Activated CD8-positive, alpha-beta T cell treated with anti-CD3 and anti-CD28 coated beads, Interleukin-2, amount 10 ng/mL, durations not matched to agents 7 days and 5 days (primary cell): ENCODE data around the gene IER5L. TPM values are rescaled to one million over a fixed set of nuclear protein-coding genes. Genes with fewer than 3 reads are reported as not detected.

ENCODE experiments used
- ATAC-seq: fragments of 150-1000 bp; cut with Tn5 transposase; one replicate; pipeline ENCODE4 v1.10.0; 2021; ENCODE audit warnings: moderate library complexity
- CTCF ChIA-PET: fragments of 350-600 bp; sonication (Branson Sonifier 250); formaldehyde crosslinking; loops from one replicate; lab custom pipeline; 2021; ENCODE audit warnings: antibody characterized with exemption; lab: Charles Lee
- POLR2A ChIA-PET: fragments of 350-600 bp; sonication (Branson Sonifier 250); formaldehyde crosslinking; loops from one replicate; lab custom pipeline; 2021; ENCODE audit warnings: antibody characterized with exemption; lab: Charles Lee
- DNase-seq: peaks from one replicate; pipeline ENCODE4 v3.0.0-alpha.2; 2020
- H3K27ac Mint-ChIP-seq: one replicate; pipeline ENCODE4 v1.8.0; 2021; ENCODE audit warnings: mild to moderate bottlenecking, mixed read lengths
- H3K27me3 Mint-ChIP-seq: one replicate; pipeline ENCODE4 v1.8.0; 2021; ENCODE audit warnings: low read depth, mixed read lengths
- H3K36me3 Mint-ChIP-seq: one replicate; pipeline ENCODE4 v1.8.0; 2021; ENCODE audit warnings: low read depth, mixed read lengths
- H3K4me1 Mint-ChIP-seq: one replicate; pipeline ENCODE4 v1.8.0; 2021; ENCODE audit warnings: low read depth, mixed read lengths
- H3K4me3 Mint-ChIP-seq: one replicate; pipeline ENCODE4 v1.8.0; 2021; ENCODE audit warnings: mild to moderate bottlenecking, mixed read lengths
- H3K9me3 Mint-ChIP-seq: one replicate; pipeline ENCODE4 v1.8.0; 2022; ENCODE audit warnings: mixed read lengths; ENCODE audit not compliant: insufficient read depth
- total RNA-seq, 2 experiments: library from RNA; stranded (reverse); gene quantifications; one replicate each; pipeline ENCODE4 v1.2.3, GENCODE V29; 2021

Gene IER5L
- total RNA-seq, 2 experiments from 2014 or later, result 6.0 to 6.1 TPM

DNA sequence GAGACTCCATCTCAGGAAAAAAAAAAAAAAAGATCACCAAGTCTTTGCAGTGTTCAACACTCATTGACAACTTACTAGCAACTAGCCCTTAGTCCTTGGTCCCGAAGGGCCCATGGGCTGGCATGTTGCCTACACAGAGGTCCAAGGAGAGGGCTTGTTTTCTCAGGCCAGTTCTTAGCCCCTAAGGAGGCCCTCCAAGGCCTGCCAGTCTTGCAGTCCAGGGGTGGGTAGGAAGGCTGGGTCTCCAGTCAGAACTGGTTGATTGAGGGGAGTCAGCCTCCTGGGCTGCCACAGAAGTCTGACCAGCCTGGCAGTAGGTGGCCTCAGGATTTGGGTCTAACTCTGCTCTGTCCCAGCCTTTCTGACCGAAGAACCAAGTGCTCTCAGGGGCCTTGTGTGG, 32.7 kb downstream of the IER5L start:
- H3K27ac Mint-ChIP-seq, result no peak overlapping the region
- no peak for DNase-seq
- ATAC-seq, result no peak
- H3K9me3 Mint-ChIP-seq, result no peaks in the 10 kb centered on the region
- H3K4me3 Mint-ChIP-seq, result no peak overlapping the region
- no peaks in the 10 kb centered on the region for H3K27me3 Mint-ChIP-seq
- ChIA-PET CTCF (no interaction called here), POLR2A (no interaction called here)
- peaks cover 20% of the 10 kb centered on the region for H3K36me3 Mint-ChIP-seq
- peaks cover 43% of the 10 kb centered on the region for H3K4me1 Mint-ChIP-seq

DNA sequence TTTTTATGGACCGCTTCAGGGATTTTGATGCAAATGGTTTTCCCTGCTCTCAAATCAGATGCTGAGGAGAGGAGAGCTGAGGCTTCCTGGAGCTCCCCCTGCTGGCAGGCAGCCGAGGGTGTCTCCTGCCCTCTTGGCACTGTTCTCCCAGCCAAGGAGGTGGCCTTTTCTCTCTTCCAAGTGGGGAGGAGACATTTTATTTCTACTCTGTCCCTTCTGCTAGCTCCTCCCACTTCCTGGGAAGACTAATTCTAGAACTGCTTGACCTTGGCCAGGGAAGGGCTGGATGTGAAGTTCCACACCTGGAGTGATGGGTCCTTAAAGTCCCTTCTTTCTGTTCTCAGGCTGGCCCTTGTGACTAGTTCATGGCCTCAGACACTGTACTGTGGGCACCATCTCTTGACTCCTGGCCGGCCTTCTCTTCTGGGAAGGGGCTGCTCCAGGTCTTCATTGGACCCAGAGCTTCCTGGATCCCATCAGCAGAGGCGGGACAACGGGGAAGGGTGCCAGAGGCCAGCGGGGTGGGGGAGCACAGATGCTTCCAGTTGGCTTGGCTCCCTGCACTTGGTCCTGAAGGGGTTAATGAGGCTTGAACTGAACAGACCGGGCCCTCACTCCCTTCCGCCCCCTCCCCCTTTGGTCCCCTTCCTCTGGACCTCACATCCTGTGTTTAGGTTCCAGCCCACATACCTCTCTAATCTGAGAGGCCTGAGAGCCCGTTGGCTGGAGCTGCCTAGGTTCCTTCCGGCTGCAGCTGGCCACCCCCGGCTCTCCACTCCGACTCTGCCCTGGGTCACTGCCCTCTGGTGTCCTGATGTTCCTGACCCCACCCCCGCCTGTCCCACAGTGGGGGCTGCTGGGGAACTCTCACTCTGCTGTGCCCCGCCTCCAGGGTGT, 34.8 kb downstream of the IER5L start:
- ChIA-PET POLR2A (interaction anchor here (0.6 to 1.8 kb wide), 7 partner anchors 31 to 483 kb away, joined by 3 to 5 read pairs (median 3); no protein-coding TSS in a partner anchor), CTCF (interaction anchor here (0.6 to 8.8 kb wide), 52 partner anchors 9 to 594 kb away, joined by 3 to 190 read pairs (median 4); partner anchors contain the start of genes C9orf50, DOLPP1, IER5L and NTMT1)
- no peak for ATAC-seq
- Mint-ChIP-seq H3K4me1 (peaks cover 50% of the 10 kb centered on the region), H3K27me3 (no peaks in the 10 kb centered on the region), H3K36me3 (peaks cover 17% of the 10 kb centered on the region), H3K9me3 (no peaks in the 10 kb centered on the region), H3K27ac (peak overlapping the region; percentile 57), H3K4me3 (no peak overlapping the region)
- DNase-seq, result peak; percentile 82

GRCh38 chr9:129142138-129142935, 35.7 kb downstream of the IER5L start:
- ATAC-seq (no peak), DNase-seq (no peak)
- ChIA-PET POLR2A (interaction anchor here (0.7 to 1.8 kb wide), 6 partner anchors 31 to 484 kb away, joined by 3 to 5 read pairs (median 3); no protein-coding TSS in a partner anchor), CTCF (interaction anchor here (0.6 to 8.8 kb wide), 55 partner anchors 8 to 595 kb away, joined by 3 to 190 read pairs (median 4); partner anchors contain the start of genes C9orf50, DOLPP1, IER5L and NTMT1)
- no peaks in the 10 kb centered on the region for H3K9me3 Mint-ChIP-seq
- no peaks in the 10 kb centered on the region for H3K27me3 Mint-ChIP-seq
- peaks cover 24% of the 10 kb centered on the region for H3K36me3 Mint-ChIP-seq
- peaks cover 50% of the 10 kb centered on the region for H3K4me1 Mint-ChIP-seq
- peak overlapping the region; percentile 70 for H3K27ac Mint-ChIP-seq
- H3K4me3 Mint-ChIP-seq, result peak overlapping the region; percentile 25

DNA sequence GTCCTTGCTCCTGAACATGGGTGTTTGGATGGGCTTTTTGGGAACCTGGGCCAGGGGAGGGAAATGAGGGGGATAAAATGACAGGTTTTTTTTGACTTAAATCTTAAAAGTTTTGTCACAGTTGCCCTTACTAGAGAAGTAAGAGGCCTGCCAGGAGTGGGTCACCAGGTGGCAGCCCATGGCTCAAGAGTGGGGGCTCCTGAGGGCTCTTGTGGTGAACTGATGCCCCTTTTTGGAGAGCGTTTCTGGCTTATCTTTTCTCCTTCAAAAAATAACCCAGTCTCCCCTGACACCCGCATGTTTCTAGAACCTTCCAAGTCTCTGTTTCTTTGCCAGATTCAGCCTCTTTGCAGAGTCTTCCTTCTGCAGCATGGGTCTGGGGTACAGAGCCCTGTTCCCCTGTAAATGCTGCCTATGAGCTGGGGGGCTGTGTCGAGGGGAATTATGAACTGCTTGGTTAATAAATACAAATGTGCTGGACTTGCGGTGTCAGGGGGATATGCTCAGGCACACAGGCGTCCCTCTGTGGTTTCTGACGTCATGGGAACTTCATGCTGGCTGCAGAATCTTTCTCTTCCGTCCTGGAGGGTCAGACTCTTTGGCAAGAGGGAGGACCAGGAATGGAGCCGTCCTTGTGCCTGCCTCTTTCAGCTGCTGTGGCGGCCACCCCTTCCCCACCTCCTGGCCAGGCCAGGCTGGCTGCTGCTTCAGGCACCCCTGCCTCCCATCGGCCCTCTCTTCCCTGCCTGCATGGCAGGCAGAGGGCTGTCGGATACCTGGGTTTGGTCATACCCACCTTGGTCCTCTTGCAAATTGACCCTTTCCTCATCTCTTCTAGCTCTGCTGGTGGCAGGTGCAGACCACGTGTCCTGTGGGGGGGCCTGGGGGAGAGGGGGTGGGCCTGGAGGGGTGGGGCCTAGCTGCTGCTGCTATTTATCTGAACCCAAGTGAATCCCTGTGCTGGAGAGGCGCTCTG, 36.7 kb downstream of the IER5L start:
- Mint-ChIP-seq H3K27me3 (no peaks in the 10 kb centered on the region), H3K27ac (peak overlapping the region; percentile 93), H3K36me3 (peaks cover 31% of the 10 kb centered on the region), H3K4me3 (peak overlapping the region; percentile 75), H3K4me1 (peaks cover 50% of the 10 kb centered on the region), H3K9me3 (no peaks in the 10 kb centered on the region)
- ChIA-PET POLR2A (interaction anchor here (0.6 to 1.8 kb wide), 4 partner anchors 30 to 451 kb away, joined by 3 to 8 read pairs (median 4); partner anchors contain the start of gene IER5L), CTCF (interaction anchor here (0.8 to 8.8 kb wide), 20 partner anchors 7 to 650 kb away, joined by 3 to 190 read pairs (median 7); partner anchors contain the start of genes C9orf50, IER5L, NTMT1 and PTPA)
- DNase-seq, result peak; percentile 65
- ATAC-seq, result peak; percentile 5

DNA sequence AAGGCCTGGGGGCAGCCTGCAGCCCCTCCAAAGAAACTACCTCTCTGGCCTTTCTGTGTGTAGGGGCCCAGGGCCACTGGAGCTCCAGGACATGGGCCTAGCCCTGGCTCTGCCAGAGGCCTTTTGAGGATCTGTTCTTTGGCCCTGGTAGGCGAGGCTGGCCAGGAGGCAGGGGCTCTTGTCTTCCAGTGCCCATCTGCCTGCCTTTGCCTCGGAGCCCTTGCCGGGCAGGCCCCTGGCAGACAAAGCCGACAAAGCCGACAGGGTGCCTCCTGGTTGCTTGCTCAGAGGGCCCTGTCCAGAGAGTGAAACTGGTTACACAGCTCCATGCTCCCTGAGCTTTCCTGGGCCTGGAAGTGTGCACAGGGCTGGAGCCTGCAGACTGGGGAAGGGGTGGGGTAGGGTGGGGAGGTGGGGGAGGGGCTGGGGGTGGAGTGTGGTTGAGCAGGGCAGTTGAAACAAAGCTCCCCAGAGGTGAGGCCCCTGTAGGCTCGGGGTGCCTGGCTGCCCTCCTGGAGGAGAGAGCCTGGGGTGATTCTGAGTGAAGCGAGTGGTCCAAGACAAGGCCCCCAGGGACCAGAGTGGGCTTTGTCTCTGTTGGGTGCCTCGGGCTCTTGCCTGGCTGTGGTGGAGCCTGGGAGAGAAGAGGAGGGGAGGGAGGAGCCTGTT, 37.5 kb downstream of the IER5L start:
- Mint-ChIP-seq H3K27me3 (no peaks in the 10 kb centered on the region), H3K4me1 (peaks cover 50% of the 10 kb centered on the region), H3K36me3 (peaks cover 34% of the 10 kb centered on the region), H3K27ac (peak overlapping the region; percentile 93), H3K4me3 (peak overlapping the region; percentile 75), H3K9me3 (no peaks in the 10 kb centered on the region)
- peak; percentile 18 for ATAC-seq
- peak; percentile 36 for DNase-seq
- POLR2A ChIA-PET, result interaction anchor here (0.6 to 1.8 kb wide), 9 partner anchors 9 to 485 kb away, joined by 3 to 8 read pairs (median 5); partner anchors contain the start of genes IER5L and NTMT1
- CTCF ChIA-PET, result interaction anchor here (0.8 to 8.8 kb wide), 20 partner anchors 10 to 651 kb away, joined by 3 to 190 read pairs (median 4); partner anchors contain the start of genes C9orf50, IER5L and NTMT1

- Mint-ChIP-seq H3K4me3 (peak overlapping the region; percentile 75), H3K27me3 (no peaks in the 10 kb centered on the region), H3K36me3 (peaks cover 39% of the 10 kb centered on the region), H3K27ac (peak overlapping the region; percentile 93), H3K9me3 (no peaks in the 10 kb centered on the region), H3K4me1 (peaks cover 50% of the 10 kb centered on the region)
- ChIA-PET CTCF (interaction anchor here (0.6 to 8.8 kb wide), 22 partner anchors 9 to 651 kb away, joined by 3 to 190 read pairs (median 4); partner anchors contain the start of genes ASB6, C9orf50, IER5L and NTMT1), POLR2A (interaction anchor here (0.6 to 1.8 kb wide), 9 partner anchors 8 to 486 kb away, joined by 3 to 8 read pairs (median 5); partner anchors contain the start of genes IER5L and NTMT1)
- ATAC-seq, result peak; percentile 84
- DNase-seq, result peak; percentile 90
Observed at GRCh38 chr9:129139993-129140396, 38.1 kb downstream of the IER5L start.

DNA sequence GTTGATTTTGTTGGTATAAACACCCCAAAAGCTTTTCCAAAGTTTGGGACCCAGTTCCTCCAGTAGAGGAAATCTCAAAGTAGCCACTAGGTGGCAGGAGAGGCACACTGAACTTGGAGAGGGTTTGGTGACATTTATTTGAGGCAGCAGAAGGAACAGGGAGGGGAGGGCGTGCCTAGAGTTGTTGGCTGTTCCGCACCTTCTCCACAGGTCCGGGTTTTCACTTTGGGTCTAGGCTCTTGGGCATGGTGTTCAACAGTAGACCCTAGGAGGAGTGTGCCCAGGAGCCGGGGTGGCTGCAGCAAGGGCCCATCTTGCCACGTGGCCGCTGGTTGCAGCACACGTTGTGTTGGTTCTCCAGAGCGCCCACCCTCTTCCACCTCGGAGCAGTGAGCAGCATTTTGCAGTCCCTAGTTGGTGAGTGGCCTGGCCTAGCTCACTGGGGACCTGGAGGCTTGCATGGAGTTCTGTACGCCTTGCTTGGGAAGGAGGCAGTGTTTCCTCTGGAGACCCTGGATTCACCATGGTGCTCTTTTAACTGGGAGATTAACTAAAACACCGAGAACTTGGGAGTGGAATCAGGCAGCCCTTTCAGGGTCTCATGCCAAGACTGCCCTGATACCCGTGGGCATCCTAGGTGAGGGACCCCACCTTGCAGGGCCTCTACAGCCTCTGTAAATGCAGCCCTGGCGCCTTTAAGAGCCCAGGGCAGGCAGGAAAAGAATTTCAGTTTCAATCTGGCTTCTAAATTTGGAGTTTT, 38.6 kb downstream of the IER5L start:
- H3K27me3 Mint-ChIP-seq, result no peaks in the 10 kb centered on the region
- peak; percentile 61 for ATAC-seq
- H3K36me3 Mint-ChIP-seq, result peaks cover 43% of the 10 kb centered on the region
- H3K4me1 Mint-ChIP-seq, result peaks cover 50% of the 10 kb centered on the region
- DNase-seq, result peak; percentile 87
- CTCF ChIA-PET, result interaction anchor here (0.6 to 8.8 kb wide), 39 partner anchors 9 to 664 kb away, joined by 3 to 190 read pairs (median 4); partner anchors contain the start of genes ASB6, C9orf50, DOLPP1 and IER5L
- H3K27ac Mint-ChIP-seq, result peak overlapping the region; percentile 93
- H3K4me3 Mint-ChIP-seq, result peak overlapping the region; percentile 75
- POLR2A ChIA-PET, result interaction anchor here (0.6 to 1.8 kb wide), 12 partner anchors 8 to 716 kb away, joined by 3 to 8 read pairs (median 3); partner anchors contain the start of genes IER5L and NTMT1
- H3K9me3 Mint-ChIP-seq, result no peaks in the 10 kb centered on the region

- peaks cover 45% of the 10 kb centered on the region for H3K4me1 Mint-ChIP-seq
- H3K27ac Mint-ChIP-seq, result peak overlapping the region; percentile 93
- H3K27me3 Mint-ChIP-seq, result no peaks in the 10 kb centered on the region
- DNase-seq (peak; percentile 26), ATAC-seq (no peak)
- peaks cover 43% of the 10 kb centered on the region for H3K36me3 Mint-ChIP-seq
- ChIA-PET CTCF (interaction anchor here (0.6 to 8.8 kb wide), 34 partner anchors 8 to 665 kb away, joined by 3 to 190 read pairs (median 4); partner anchors contain the start of genes C9orf50, DOLPP1, IER5L and NTMT1), POLR2A (interaction anchor here (0.6 to 1.8 kb wide), 8 partner anchors 11 to 715 kb away, joined by 3 to 8 read pairs (median 3); partner anchors contain the start of gene NTMT1)
- no peaks in the 10 kb centered on the region for H3K9me3 Mint-ChIP-seq
- peak overlapping the region; percentile 75 for H3K4me3 Mint-ChIP-seq
Observed at GRCh38 chr9:129138476-129139232, 39.4 kb downstream of the IER5L start.
